IMR-90 (cell line): ENCODE measurements around the gene GDPD3.

Experiments used
- CEBPB ChIP-seq: IDR thresholded peaks from 2 replicates; pipeline ENCODE4 v1.6.1; 2012; ENCODE audit warnings: low read depth, low read length, improper control_type of control experiment
- CTCF ChIP-seq: conservative IDR thresholded peaks from 2 replicates; pipeline ENCODE4 v1.5.1; 2012; ENCODE audit warnings: mild to moderate bottlenecking, low read depth, low read length, improper control_type of control experiment
- MXI1 ChIP-seq: IDR thresholded peaks from 2 replicates; pipeline ENCODE4 v1.6.1; 2012; ENCODE audit warnings: low read depth, mild to moderate bottlenecking, low read length, moderate library complexity, borderline replicate concordance
- POLR2A ChIP-seq: IDR thresholded peaks from 2 replicates; pipeline ENCODE4 v1.6.1; 2012; ENCODE audit warnings: mild to moderate bottlenecking, low read depth, low read length
- RFX5 ChIP-seq: IDR thresholded peaks from 2 replicates; pipeline ENCODE4 v1.8.0; 2012; ENCODE audit warnings: low read depth, mild to moderate bottlenecking, low read length, moderate library complexity

GRCh38 chr16:30144017-30144416 is 30.7 kb upstream of the GDPD3 start:
- TF ChIP-seq POLR2A = no peak
- no peak for TF ChIP-seq RFX5
- TF ChIP-seq CEBPB = no peak
- no peak for TF ChIP-seq CTCF
- TF ChIP-seq MXI1 = no peak
